Medulla oblongata (tissue), 1 donor: ENCODE measurements around the gene EYA2.

ENCODE experiments used
- DNase-seq: peaks from one replicate; pipeline ENCODE4 v3.0.0-alpha.2; 2015; ENCODE audit errors: extremely low spot score

The EYA2 gene

GRCh38 chr20:47003223-47003622 is 108.6 kb downstream of the EYA2 start:
- DNase-seq, result no peak

GRCh38 chr20:47004179-47004578 is 109.5 kb downstream of the EYA2 start:
- DNase-seq, result no peak

GRCh38 chr20:47007826-47008655 is 113.4 kb downstream of the EYA2 start:
- no peak for DNase-seq

GRCh38 chr20:47008842-47009518 is 114.3 kb downstream of the EYA2 start:
- no peak for DNase-seq

GRCh38 chr20:47009784-47010183 is 115.1 kb downstream of the EYA2 start:
- no peak for DNase-seq

GRCh38 chr20:47011984-47012383 is 117.3 kb downstream of the EYA2 start:
- no peak for DNase-seq

- DNase-seq, result no peak
Measured at GRCh38 chr20:47013606-47014005, 119.0 kb downstream of the EYA2 start.

GRCh38 chr20:47016068-47016664 is 121.5 kb downstream of the EYA2 start:
- DNase-seq, result no peak

- no peak for DNase-seq
Measured at GRCh38 chr20:47018381-47018780, 123.7 kb downstream of the EYA2 start.

- DNase-seq, result peak; percentile 23
Measured at GRCh38 chr20:47019121-47019824, 124.6 kb downstream of the EYA2 start.

- no peak for DNase-seq
Measured at GRCh38 chr20:47020231-47020630, 125.6 kb downstream of the EYA2 start.

GRCh38 chr20:47021850-47022249 is 127.2 kb downstream of the EYA2 start:
- DNase-seq, result no peak

GRCh38 chr20:47024461-47024937 is 129.9 kb downstream of the EYA2 start:
- DNase-seq, result peak; percentile 33

GRCh38 chr20:47027042-47027441 is 132.4 kb downstream of the EYA2 start:
- no peak for DNase-seq

- no peak for DNase-seq
Measured at GRCh38 chr20:47027456-47027855, 132.8 kb downstream of the EYA2 start.

- no peak for DNase-seq
Measured at GRCh38 chr20:47028487-47028886, 133.8 kb downstream of the EYA2 start.

- no peak for DNase-seq
Measured at GRCh38 chr20:47029845-47030244, 135.2 kb downstream of the EYA2 start.

- no peak for DNase-seq
Measured at GRCh38 chr20:47030271-47030810, 135.7 kb downstream of the EYA2 start.

- peak; percentile 36 for DNase-seq
Measured at GRCh38 chr20:47031004-47031403, 136.4 kb downstream of the EYA2 start.

- DNase-seq, result no peak
Measured at GRCh38 chr20:47031821-47032220, 137.2 kb downstream of the EYA2 start.

- DNase-seq, result no peak
Measured at GRCh38 chr20:47032933-47033578, 138.4 kb downstream of the EYA2 start.
